SK-N-SH (cell line): ENCODE results near the gene CEP112. TPM values are rescaled to one million over a fixed set of nuclear protein-coding genes. Genes with fewer than 3 reads are reported as not detected.
"Not testable (repeated sequence)": the region's sequence is repeated elsewhere in the genome, so short reads cannot be mapped to it uniquely, and the experiment has no call there.

Experiments used
- CTCF ChIA-PET: fragments of 300-600, 350-600 bp; formaldehyde crosslinking; extraction: SDS; loops from one replicate; lab custom pipeline; 2021; lab: Yijun Ruan, JAX
- POLR2A ChIA-PET: fragments of 350-600 bp; sonication (Branson Sonifier 250); formaldehyde crosslinking; extraction: SDS; loops from one replicate; lab custom pipeline; 2020; ENCODE audit warnings: antibody characterized with exemption, inconsistent platforms; lab: Yijun Ruan, JAX
- DNase-seq: peaks from one replicate; pipeline ENCODE4 v3.0.0; 2012
- H2AFZ ChIP-seq: fragments of 200-600 bp; sonication (generic); 2 replicates; pipeline ENCODE4 v1.8.1; 2016; ENCODE audit warnings: antibody characterized with exemption, mild to moderate bottlenecking, low read depth
- H3F3A ChIP-seq: fragments of 200-600 bp; sonication (generic); replicated peaks from 2 replicates; pipeline ENCODE3; 2016; ENCODE audit warnings: antibody characterized with exemption, mild to moderate bottlenecking; ENCODE audit not compliant: insufficient read depth
- H3K27ac ChIP-seq, 2 experiments: fragments of 200-500 bp in 1 of 2; fragments of 200-600 bp in 1 of 2; sonication (Bioruptor generic) in 1 of 2; sonication (generic), shearing (Covaris generic) in 1 of 2; 2 replicates each; pipeline versions ENCODE4 v1.5.1 to v1.6.1; 2014 to 2016; ENCODE audit warnings: low read depth in 2 of 2, inconsistent platforms in 1 of 2, low read length in 1 of 2, mild to moderate bottlenecking in 1 of 2, mixed read lengths in 1 of 2
- H3K27me3 ChIP-seq: fragments of 200-600 bp; sonication (generic), shearing (Covaris generic); 2 replicates; pipeline ENCODE4 v1.6.1; 2016; ENCODE audit warnings: mixed run types; ENCODE audit not compliant: insufficient read depth
- H3K36me3 ChIP-seq, 2 experiments: fragments of 200-500 bp in 1 of 2; fragments of 200-600 bp in 1 of 2; sonication (Bioruptor generic) in 1 of 2; sonication (generic) in 1 of 2; replicated peaks in 1 of 2; 2 replicates each; pipeline versions ENCODE3 to v1.5.1; 2014 to 2016; ENCODE audit warnings: low read length in 1 of 2, mild to moderate bottlenecking in 1 of 2; ENCODE audit not compliant: insufficient read depth in 2 of 2, control insufficient read depth in 1 of 2
- H3K4me1 ChIP-seq, 2 experiments: fragments of 200-500 bp in 1 of 2; fragments of 200-600 bp in 1 of 2; sonication (Bioruptor generic) in 1 of 2; sonication (generic), shearing (Covaris generic) in 1 of 2; 2 replicates each; pipeline versions ENCODE4 v1.5.1 to v1.6.1; 2014 to 2016; ENCODE audit warnings: low read depth in 1 of 2, low read length in 1 of 2, mixed run types in 1 of 2; ENCODE audit not compliant: insufficient read depth in 2 of 2, control insufficient read depth in 1 of 2
- H3K4me2 ChIP-seq: fragments of 200-600 bp; sonication (generic), shearing (Covaris generic); 2 replicates; pipeline ENCODE4 v1.6.1; 2017; ENCODE audit warnings: mixed run types
- H3K4me3 ChIP-seq, 2 experiments: fragments of 200-500 bp in 1 of 2; fragments of 200-600 bp in 1 of 2; sonication (Bioruptor generic) in 1 of 2; sonication (generic), shearing (Covaris generic) in 1 of 2; 2 replicates each; pipeline versions ENCODE4 v1.5.1 to v1.8.1; 2014 to 2016; ENCODE audit warnings: low read depth in 2 of 2, inconsistent platforms in 1 of 2, low read length in 1 of 2, mild to moderate bottlenecking in 1 of 2, mixed read lengths in 1 of 2, moderate library complexity in 1 of 2
- H3K79me2 ChIP-seq: fragments of 200-600 bp; sonication (generic); 2 replicates; pipeline ENCODE4 v1.8.1; 2017; ENCODE audit warnings: mild to moderate bottlenecking; ENCODE audit not compliant: insufficient read depth
- H3K9ac ChIP-seq: fragments of 200-600 bp; sonication (generic); 2 replicates; pipeline ENCODE4 v1.6.1; 2017; ENCODE audit warnings: mixed run types
- H3K9me2 ChIP-seq: fragments of 200-600 bp; sonication (generic); 2 replicates; pipeline ENCODE4 v1.6.1; 2017; ENCODE audit warnings: mixed run types
- H3K9me3 ChIP-seq: fragments of 200-600 bp; sonication (generic); 2 replicates; pipeline ENCODE4 v1.6.1; 2017; ENCODE audit warnings: mixed run types, mild to moderate bottlenecking, moderate library complexity
- H4K20me1 ChIP-seq: fragments of 200-600 bp; sonication (generic); 2 replicates; pipeline ENCODE4 v1.6.1; 2017; ENCODE audit warnings: mild to moderate bottlenecking, mixed run types; ENCODE audit not compliant: insufficient read depth
- CHD2 ChIP-seq: fragments of 150-350 bp; IDR thresholded peaks from 2 replicates; pipeline ENCODE4 v1.6.1; 2018; ENCODE audit warnings: low read length; ENCODE audit not compliant: partially characterized antibody
- CTCF ChIP-seq: fragments of 200-600 bp; sonication (generic); IDR thresholded peaks from 2 replicates; pipeline ENCODE4 v1.6.1; 2017; ENCODE audit warnings: antibody characterized with exemption, mild to moderate bottlenecking, moderate library complexity
- ELF1 ChIP-seq: IDR thresholded peaks from 2 replicates; pipeline ENCODE4 v1.4.0; 2012
- EP300 ChIP-seq, 2 experiments: IDR thresholded peaks; 2 replicates each; pipeline versions ENCODE4 v1.4.0 to v1.6.1; 2012; ENCODE audit warnings: borderline replicate concordance in 1 of 2, low read depth in 1 of 2, low read length in 1 of 2
- EZH2phosphoT487 ChIP-seq: fragments of 200-600 bp; sonication (generic); IDR thresholded peaks from 2 replicates; pipeline ENCODE4 v1.6.1; 2017; ENCODE audit warnings: low read depth, mixed run types, mild to moderate bottlenecking, antibody characterized with exemption, moderate library complexity, borderline replicate concordance
- GABPA ChIP-seq: IDR thresholded peaks from 2 replicates; pipeline ENCODE4 v1.4.0; 2012; ENCODE audit warnings: low read depth, mild to moderate bottlenecking
- GATA2 ChIP-seq: sonication (generic); formaldehyde crosslinking; IDR thresholded peaks from 2 replicates; pipeline ENCODE4 v1.5.0; 2020; ENCODE audit warnings: mild to moderate bottlenecking, missing genetic modification reagents
- MEF2A ChIP-seq: IDR thresholded peaks from 2 replicates; pipeline ENCODE4 v1.4.0; 2012; ENCODE audit warnings: low read depth, borderline replicate concordance
- NFIC ChIP-seq: IDR thresholded peaks from 2 replicates; pipeline ENCODE4 v1.4.0; 2012; ENCODE audit warnings: borderline replicate concordance
- POLR2AphosphoS5 ChIP-seq: IDR thresholded peaks from 2 replicates; pipeline ENCODE4 v1.6.1; 2012; ENCODE audit warnings: low read depth, low read length
- RAD21 ChIP-seq: IDR thresholded peaks from 2 replicates; pipeline ENCODE4 v1.6.1; 2012; ENCODE audit warnings: mild to moderate bottlenecking, low read length
- RCOR1 ChIP-seq: fragments of 150-350 bp; IDR thresholded peaks from 2 replicates; pipeline ENCODE4 v1.6.1; 2017; ENCODE audit warnings: antibody characterized with exemption, low read length
- RFX5 ChIP-seq: IDR thresholded peaks from 2 replicates; pipeline ENCODE4 v1.6.1; 2012; ENCODE audit warnings: mild to moderate bottlenecking, improper control_type of control experiment, low read length
- RXRA ChIP-seq: IDR thresholded peaks from 2 replicates; pipeline ENCODE4 v1.4.0; 2012; ENCODE audit warnings: low read depth, mild to moderate bottlenecking, borderline replicate concordance
- SIN3A ChIP-seq: IDR thresholded peaks from 2 replicates; pipeline ENCODE4 v1.6.1; 2012; ENCODE audit warnings: low read depth, mild to moderate bottlenecking, low read length, moderate library complexity, borderline replicate concordance
- TAF1 ChIP-seq: IDR thresholded peaks from 2 replicates; pipeline ENCODE4 v1.6.1; 2012; ENCODE audit warnings: low read depth, mild to moderate bottlenecking, low read length, moderate library complexity, borderline replicate concordance
- TCF12 ChIP-seq: IDR thresholded peaks from 2 replicates; pipeline ENCODE4 v1.4.0; 2012
- USF1 ChIP-seq: IDR thresholded peaks from 2 replicates; pipeline ENCODE4 v1.4.0; 2012; ENCODE audit warnings: low read depth, borderline replicate concordance
- ZBTB33 ChIP-seq: IDR thresholded peaks from 2 replicates; pipeline ENCODE4 v1.4.0; 2012; ENCODE audit warnings: low read depth, borderline replicate concordance
- WGBS: methylation state at CpG from one replicate; pipeline ENCODE4 v1.1.6; 2017; ENCODE audit warnings: low lambda C conversion rate; 5-methylcytosine and 5-hydroxymethylcytosine counted together
- polyA plus RNA-seq, 3 experiments: library from polyadenylated mRNA; depleted of rRNA; stranded (reverse); fragments of >200 nt; gene quantifications; 2 replicates each; pipeline ENCODE4 v1.2.3, GENCODE V29; 2012

The CEP112 gene
- polyA plus RNA-seq, 1 of the 3 experiments (the other 2 are of a cell fraction): 7.9 TPM

GRCh38 chr17:65783845-65784334 lies 408.0 kb downstream of the CEP112 start (continued):
- no peak for TF ChIP-seq CTCF
- peak; percentile 56; the same call in 1 of the 2 replicates for TF ChIP-seq TCF12
- TF ChIP-seq RAD21: no peak
- no peak for TF ChIP-seq CHD2
- TF ChIP-seq USF1: no peak
- no peak for TF ChIP-seq GATA2 (CRISPR knock-in tag)
- no peak for TF ChIP-seq GABPA
- no peak for TF ChIP-seq MEF2A
- no peak for TF ChIP-seq ELF1
- no peak for TF ChIP-seq RXRA
- no peak for TF ChIP-seq POLR2AphosphoS5
- TF ChIP-seq EP300 (IDR thresholded peaks at IDR 0.05; ENCODE audit: borderline replicate concordance in 1 of 2, low read depth in 1 of 2, low read length in 1 of 2): 0 out of 4 replicates have a peak, but pooled peaks of 1 of the 2 experiments have one; percentile 24
- TF ChIP-seq RCOR1: no peak
- TF ChIP-seq EZH2phosphoT487: no peak
- TF ChIP-seq SIN3A: no peak
- TF ChIP-seq TAF1: no peak
- TF ChIP-seq ZBTB33: no peak
- TF ChIP-seq RFX5: no peak

- POLR2A ChIA-PET, H3K79me2 ChIP-seq, H3K27me3 ChIP-seq, H3K4me2 ChIP-seq: not testable (repeated sequence)
- peaks cover 22% of the 10 kb centered on the region for H3F3A ChIP-seq
- TF ChIP-seq NFIC: 0 out of 2 replicates have a peak, but pooled peaks have one; percentile 12
- TF ChIP-seq, all 33 proteins: peak for 1; not testable (repeated sequence) for 32
- H3K9ac ChIP-seq, H3K36me3 ChIP-seq, H3K9me3 ChIP-seq, H3K9me2 ChIP-seq, H4K20me1 ChIP-seq, DNase-seq, H3K4me3 ChIP-seq, H3K27ac ChIP-seq, H2AFZ ChIP-seq, CTCF ChIA-PET: not testable (repeated sequence)
- 15% methylated on average over 1 of the region's 1 CpG for WGBS
- H3K4me1 ChIP-seq: peaks cover 0 to 19% of the 10 kb centered on the region in 2 experiments; a peak in 3 of 4 replicates
Observed at GRCh38 chr17:65782104-65782706, 409.7 kb downstream of the CEP112 start.
